ENCODE data around the gene ANGPT4. TPM values are rescaled to one million over a fixed set of nuclear protein-coding genes. Genes with fewer than 3 reads are reported as not detected.

ANGPT4 gene
- total and polyA plus RNA-seq, 2 of the 13 experiments (the other 11 are each of a cell fraction or from before 2014, with no cell fraction given) = not detected

DNA sequence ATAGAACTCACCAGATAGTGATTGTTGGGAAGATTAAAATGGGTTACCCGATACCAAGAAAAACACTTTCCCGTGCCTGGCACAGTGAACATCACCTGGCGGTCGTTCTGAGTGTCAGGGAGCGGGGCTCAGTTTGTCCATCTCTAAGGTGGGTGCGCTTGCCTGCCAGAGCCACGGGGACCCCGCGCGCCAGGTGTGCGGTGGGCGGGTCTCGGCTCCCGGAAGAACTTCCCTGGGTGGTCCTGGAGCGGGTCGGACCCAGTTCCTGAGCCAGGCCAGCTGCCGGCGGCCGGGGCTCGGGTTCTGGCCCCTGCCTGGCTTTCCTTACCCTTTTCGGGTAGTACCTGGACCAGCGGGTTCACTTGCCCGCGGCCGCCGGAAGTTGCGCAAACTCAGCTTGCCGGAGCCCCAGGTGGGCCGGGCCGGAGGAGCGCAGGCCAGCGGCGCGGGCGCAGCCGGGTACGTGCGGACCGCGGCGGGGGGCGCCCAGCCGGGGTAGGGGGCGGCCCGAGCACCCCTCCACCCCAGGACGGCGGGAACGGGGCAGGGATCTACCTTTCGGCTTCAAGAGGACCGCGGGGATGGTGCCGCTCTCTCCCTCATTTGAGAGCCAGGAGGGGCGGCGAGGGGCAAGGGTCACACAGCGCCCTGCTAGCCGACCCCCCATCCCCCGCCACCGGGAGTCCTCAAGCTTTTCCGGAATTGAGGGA lies 75.1 kb downstream of the ANGPT4 start (continued):
- no peak for TF ChIP-seq ZFP36L1 (CRISPR knock-in tag; IDR thresholded peaks at IDR 0.05)
- TF ChIP-seq SIX4 (CRISPR knock-in tag; IDR thresholded peaks at IDR 0.05) = no peak
- TF ChIP-seq KLF16 (CRISPR knock-in tag; IDR thresholded peaks at IDR 0.05) = no peak
- TF ChIP-seq SRSF1 (optimal IDR thresholded peaks at IDR 0.05; ENCODE audit: low read depth, low read length) = no peak
- TF ChIP-seq ZNF17 (CRISPR knock-in tag; IDR thresholded peaks at IDR 0.05) = no peak
- TF ChIP-seq ZNF563 (CRISPR knock-in tag; IDR thresholded peaks at IDR 0.05) = peak; percentile 77; the same call in 1 of the 2 replicates
- TF ChIP-seq RAD21 (CRISPR knock-in tag; IDR thresholded peaks at IDR 0.05) = no peak
- TF ChIP-seq, protein P1, sequence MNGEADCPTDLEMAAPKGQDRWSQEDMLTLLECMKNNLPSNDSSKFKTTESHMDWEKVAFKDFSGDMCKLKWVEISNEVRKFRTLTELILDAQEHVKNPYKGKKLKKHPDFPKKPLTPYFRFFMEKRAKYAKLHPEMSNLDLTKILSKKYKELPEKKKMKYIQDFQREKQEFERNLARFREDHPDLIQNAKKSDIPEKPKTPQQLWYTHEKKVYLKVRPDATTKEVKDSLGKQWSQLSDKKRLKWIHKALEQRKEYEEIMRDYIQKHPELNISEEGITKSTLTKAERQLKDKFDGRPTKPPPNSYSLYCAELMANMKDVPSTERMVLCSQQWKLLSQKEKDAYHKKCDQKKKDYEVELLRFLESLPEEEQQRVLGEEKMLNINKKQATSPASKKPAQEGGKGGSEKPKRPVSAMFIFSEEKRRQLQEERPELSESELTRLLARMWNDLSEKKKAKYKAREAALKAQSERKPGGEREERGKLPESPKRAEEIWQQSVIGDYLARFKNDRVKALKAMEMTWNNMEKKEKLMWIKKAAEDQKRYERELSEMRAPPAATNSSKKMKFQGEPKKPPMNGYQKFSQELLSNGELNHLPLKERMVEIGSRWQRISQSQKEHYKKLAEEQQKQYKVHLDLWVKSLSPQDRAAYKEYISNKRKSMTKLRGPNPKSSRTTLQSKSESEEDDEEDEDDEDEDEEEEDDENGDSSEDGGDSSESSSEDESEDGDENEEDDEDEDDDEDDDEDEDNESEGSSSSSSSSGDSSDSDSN (CRISPR knock-in tag; IDR thresholded peaks at IDR 0.05) = peak; percentile 59; the same call in 1 of the 2 replicates
- TF ChIP-seq ZNF567 (CRISPR knock-in tag; IDR thresholded peaks at IDR 0.05; ENCODE audit: borderline replicate concordance) = no peak
- no peak for TF ChIP-seq ZNF234 (CRISPR knock-in tag; conservative IDR thresholded peaks at IDR 0.05)
- TF ChIP-seq TCF12 (IDR thresholded peaks at IDR 0.05) = no peak
- peak; percentile 74; the same call in 1 of the 2 replicates for TF ChIP-seq TCF12 (CRISPR knock-in tag; IDR thresholded peaks at IDR 0.05)
- TF ChIP-seq, protein P2, sequence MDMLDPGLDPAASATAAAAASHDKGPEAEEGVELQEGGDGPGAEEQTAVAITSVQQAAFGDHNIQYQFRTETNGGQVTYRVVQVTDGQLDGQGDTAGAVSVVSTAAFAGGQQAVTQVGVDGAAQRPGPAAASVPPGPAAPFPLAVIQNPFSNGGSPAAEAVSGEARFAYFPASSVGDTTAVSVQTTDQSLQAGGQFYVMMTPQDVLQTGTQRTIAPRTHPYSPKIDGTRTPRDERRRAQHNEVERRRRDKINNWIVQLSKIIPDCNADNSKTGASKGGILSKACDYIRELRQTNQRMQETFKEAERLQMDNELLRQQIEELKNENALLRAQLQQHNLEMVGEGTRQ (IDR thresholded peaks at IDR 0.05; ENCODE audit: low read depth, low read length) = no peak
- TF ChIP-seq, protein P2 (CRISPR knock-in tag; IDR thresholded peaks at IDR 0.05; ENCODE audit: borderline replicate concordance) = no peak
- 0 out of 2 replicates have a peak, but pooled peaks have one; percentile 38 for TF ChIP-seq CHD4 (IDR thresholded peaks at IDR 0.05; ENCODE audit: borderline replicate concordance, low read length)
- TF ChIP-seq ZNF207 (IDR thresholded peaks at IDR 0.05; ENCODE audit: borderline replicate concordance) = no peak
- TF ChIP-seq, protein P3, sequence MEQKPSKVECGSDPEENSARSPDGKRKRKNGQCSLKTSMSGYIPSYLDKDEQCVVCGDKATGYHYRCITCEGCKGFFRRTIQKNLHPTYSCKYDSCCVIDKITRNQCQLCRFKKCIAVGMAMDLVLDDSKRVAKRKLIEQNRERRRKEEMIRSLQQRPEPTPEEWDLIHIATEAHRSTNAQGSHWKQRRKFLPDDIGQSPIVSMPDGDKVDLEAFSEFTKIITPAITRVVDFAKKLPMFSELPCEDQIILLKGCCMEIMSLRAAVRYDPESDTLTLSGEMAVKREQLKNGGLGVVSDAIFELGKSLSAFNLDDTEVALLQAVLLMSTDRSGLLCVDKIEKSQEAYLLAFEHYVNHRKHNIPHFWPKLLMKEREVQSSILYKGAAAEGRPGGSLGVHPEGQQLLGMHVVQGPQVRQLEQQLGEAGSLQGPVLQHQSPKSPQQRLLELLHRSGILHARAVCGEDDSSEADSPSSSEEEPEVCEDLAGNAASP (CRISPR knock-in tag; IDR thresholded peaks at IDR 0.05; ENCODE audit: borderline replicate concordance) = no peak
- peak; percentile 65; the same call in 1 of the 2 replicates for TF ChIP-seq ZNF367 (CRISPR knock-in tag; IDR thresholded peaks at IDR 0.05; ENCODE audit: borderline replicate concordance)
- no peak for TF ChIP-seq NR1H2 (CRISPR knock-in tag; IDR thresholded peaks at IDR 0.05; ENCODE audit: borderline replicate concordance, low read depth)
- peak; percentile 10; the same call in 1 of the 2 replicates for TF ChIP-seq SALL1 (CRISPR knock-in tag; IDR thresholded peaks at IDR 0.05)
- TF ChIP-seq MYNN (CRISPR knock-in tag; IDR thresholded peaks at IDR 0.05; ENCODE audit: low read depth) = no peak
- TF ChIP-seq ZSCAN12 (CRISPR knock-in tag; IDR thresholded peaks at IDR 0.05) = peak; percentile 44; the same call in 1 of the 2 replicates
- no peak for TF ChIP-seq FOSL1 (CRISPR knock-in tag; IDR thresholded peaks at IDR 0.05; ENCODE audit: borderline replicate concordance)
- TF ChIP-seq GTF3A (CRISPR knock-in tag; conservative IDR thresholded peaks at IDR 0.05) = no peak
- no peak for TF ChIP-seq FOXK1 (CRISPR knock-in tag; IDR thresholded peaks at IDR 0.05; ENCODE audit: borderline replicate concordance, low read depth)
